Prostate gland (tissue), 2 donors: ENCODE data around the gene MUC12. TPM values are rescaled to one million over a fixed set of nuclear protein-coding genes. Genes with fewer than 3 reads are reported as not detected.

Experiments
- DNase-seq: peaks from one replicate; pipeline ENCODE4 v3.0.0-alpha.2; 2019; ENCODE audit warnings: low spot score
- H3K27ac ChIP-seq, 2 donors: fragments of 200-600 bp; sonication (generic); 2 replicates each; pipeline ENCODE4 v1.5.1; 2017 to 2019
- H3K27me3 ChIP-seq: fragments of 200-600 bp; sonication (generic); replicated peaks from 2 replicates; pipeline ENCODE4 v1.5.1; 2019; ENCODE audit not compliant: insufficient read depth
- H3K36me3 ChIP-seq, 2 donors: fragments of 200-600 bp; sonication (generic); 1 replicate in 1 of 2; 2 replicates in 1 of 2; pipeline versions ENCODE4 v1.5.1 to v1.8.1; 2017 to 2019
- H3K4me1 ChIP-seq: fragments of 200-600 bp; sonication (generic); replicated peaks from 2 replicates; pipeline ENCODE4 v1.5.1; 2019
- H3K4me3 ChIP-seq, 2 donors: fragments of 200-600 bp; sonication (generic); 2 replicates each; pipeline ENCODE4 v1.5.1; 2017 to 2019
- H3K9me3 ChIP-seq: fragments of 200-600 bp; sonication (generic); 2 replicates; pipeline ENCODE4 v1.5.1; 2017
- POLR2A ChIP-seq: fragments of 450-650 bp; IDR thresholded peaks from one replicate; pipeline ENCODE4 v1.6.1; 2016; ENCODE audit warnings: antibody characterized with exemption, mild to moderate bottlenecking
- POLR2AphosphoS5 ChIP-seq: sonication (generic); formaldehyde crosslinking; IDR thresholded peaks from one replicate; pipeline ENCODE4 v1.6.1; 2017; ENCODE audit warnings: antibody characterized with exemption
- WGBS: methylation state at CpG from one replicate; pipeline ENCODE4 v1.1.5; 2018; 5-methylcytosine and 5-hydroxymethylcytosine counted together
- intact Hi-C: fragments of 100-400 bp; cut with DNase I; formaldehyde crosslinking; loops from one replicate; pipeline ENCODE4 v1.14.2; 2022
- total RNA-seq, 2 donors: library from RNA; depleted of rRNA; stranded (reverse); fragments of >200 nt; gene quantifications; one replicate each; pipeline ENCODE4 v1.1.0, GENCODE V29; 2016
- TF ChIP-seq, protein P1 (sequence below), 4 experiments: fragments of 200-600 bp in 2 of 4; fragments of 450-650 bp in 2 of 4; sonication (generic) in 2 of 4; IDR thresholded peaks; 1 replicate in 3 of 4; 2 replicates in 1 of 4; pipeline ENCODE4 v1.5.1; 2016 to 2019; ENCODE audit warnings: antibody characterized with exemption in 4 of 4, mild to moderate bottlenecking in 2 of 4, moderate library complexity in 2 of 4

MUC12 gene
- total RNA-seq, 2 donors from 2014 or later = 4.0 to 20.9 TPM

DNA sequence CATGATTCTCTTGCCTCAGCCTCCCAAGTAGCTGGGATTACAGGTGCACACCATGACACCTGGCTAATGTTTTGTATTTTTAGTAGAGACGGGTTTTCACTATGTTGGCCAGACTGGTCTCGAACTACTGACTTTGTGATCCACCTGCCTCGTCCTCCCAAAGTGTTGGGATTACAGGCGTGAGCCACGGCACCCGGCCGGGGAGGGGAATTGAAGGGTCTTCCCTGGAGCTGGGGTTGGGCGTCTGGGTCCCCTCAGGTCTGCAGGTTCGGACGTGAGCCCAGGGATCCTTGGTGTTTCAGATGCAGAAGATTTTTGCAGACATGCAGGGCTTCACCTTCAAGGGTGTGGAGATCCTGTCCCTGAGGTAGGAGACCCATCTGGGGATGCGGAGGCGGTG is 6.0 kb upstream of the MUC12 start:
- no peak for DNase-seq
- H3K36me3 ChIP-seq = no peaks in the 10 kb centered on the region
- H3K4me1 ChIP-seq = peaks cover 5% of the 10 kb centered on the region
- TF ChIP-seq, protein P1, sequence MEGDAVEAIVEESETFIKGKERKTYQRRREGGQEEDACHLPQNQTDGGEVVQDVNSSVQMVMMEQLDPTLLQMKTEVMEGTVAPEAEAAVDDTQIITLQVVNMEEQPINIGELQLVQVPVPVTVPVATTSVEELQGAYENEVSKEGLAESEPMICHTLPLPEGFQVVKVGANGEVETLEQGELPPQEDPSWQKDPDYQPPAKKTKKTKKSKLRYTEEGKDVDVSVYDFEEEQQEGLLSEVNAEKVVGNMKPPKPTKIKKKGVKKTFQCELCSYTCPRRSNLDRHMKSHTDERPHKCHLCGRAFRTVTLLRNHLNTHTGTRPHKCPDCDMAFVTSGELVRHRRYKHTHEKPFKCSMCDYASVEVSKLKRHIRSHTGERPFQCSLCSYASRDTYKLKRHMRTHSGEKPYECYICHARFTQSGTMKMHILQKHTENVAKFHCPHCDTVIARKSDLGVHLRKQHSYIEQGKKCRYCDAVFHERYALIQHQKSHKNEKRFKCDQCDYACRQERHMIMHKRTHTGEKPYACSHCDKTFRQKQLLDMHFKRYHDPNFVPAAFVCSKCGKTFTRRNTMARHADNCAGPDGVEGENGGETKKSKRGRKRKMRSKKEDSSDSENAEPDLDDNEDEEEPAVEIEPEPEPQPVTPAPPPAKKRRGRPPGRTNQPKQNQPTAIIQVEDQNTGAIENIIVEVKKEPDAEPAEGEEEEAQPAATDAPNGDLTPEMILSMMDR (IDR thresholded peaks at IDR 0.05) = no peak
- no peak for TF ChIP-seq POLR2A
- TF ChIP-seq POLR2AphosphoS5 = no peak
- peaks cover 27% of the 10 kb centered on the region for H3K27me3 ChIP-seq
- H3K4me3 ChIP-seq = no peak overlapping the region
- H3K9me3 ChIP-seq = no peaks in the 10 kb centered on the region
- no peak overlapping the region for H3K27ac ChIP-seq
- intact Hi-C loops = no loop called here
- WGBS = 70% methylated on average over 12 of the region's 12 CpGs

DNA sequence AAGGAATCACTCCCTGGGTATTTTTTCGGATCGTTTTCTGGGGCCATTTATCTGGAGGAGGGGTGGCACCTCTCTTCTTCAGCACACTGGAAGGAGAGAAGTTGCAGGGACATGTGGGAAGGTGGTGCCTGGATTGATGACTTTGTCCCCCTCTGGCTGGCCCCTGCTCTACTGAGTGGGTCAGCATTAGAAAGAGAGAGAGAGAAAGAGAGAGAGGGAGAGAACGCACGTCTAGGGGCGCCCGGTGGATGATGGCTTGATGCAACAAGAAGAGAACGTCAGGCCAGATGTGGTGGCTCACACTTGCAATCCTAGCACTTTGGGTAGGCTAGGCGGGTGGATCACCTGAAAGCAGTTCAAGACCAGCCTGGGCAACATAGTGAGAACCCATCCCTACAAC is 5.5 kb upstream of the MUC12 start:
- H3K27ac ChIP-seq = no peak overlapping the region
- 74% methylated on average over 8 of the region's 8 CpGs for WGBS
- H3K4me1 ChIP-seq = peaks cover 9% of the 10 kb centered on the region
- TF ChIP-seq, protein P1 (IDR thresholded peaks at IDR 0.05) = no peak
- TF ChIP-seq POLR2A (no peak), POLR2AphosphoS5 (no peak)
- no peak overlapping the region for H3K4me3 ChIP-seq
- intact Hi-C loops = no loop called here
- no peak for DNase-seq
- no peaks in the 10 kb centered on the region for H3K36me3 ChIP-seq
- no peaks in the 10 kb centered on the region for H3K9me3 ChIP-seq
- H3K27me3 ChIP-seq = peaks cover 27% of the 10 kb centered on the region

DNA sequence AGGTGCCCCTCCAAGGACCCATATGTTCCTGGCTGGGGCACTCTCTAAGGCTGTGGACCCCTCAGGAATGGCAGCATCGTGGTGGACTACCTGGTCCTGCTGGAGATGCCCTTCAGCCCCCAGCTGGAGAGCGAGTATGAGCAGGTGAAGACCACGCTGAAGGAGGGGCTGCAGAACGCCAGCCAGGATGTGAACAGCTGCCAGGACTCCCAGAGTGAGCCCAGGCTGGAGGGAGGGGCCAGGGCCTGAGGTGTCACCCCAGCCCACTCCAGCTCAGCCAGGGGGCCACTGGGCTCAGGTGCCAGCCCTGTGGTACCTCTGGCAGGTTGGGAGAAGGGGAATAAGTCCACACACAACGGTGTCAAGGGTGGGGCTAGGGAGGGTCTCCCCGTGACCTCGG is 4.7 kb upstream of the MUC12 start:
- H3K27me3 ChIP-seq = peaks cover 30% of the 10 kb centered on the region
- WGBS = 31% methylated on average over 7 of the region's 7 CpGs
- peaks cover 9% of the 10 kb centered on the region for H3K4me1 ChIP-seq
- TF ChIP-seq POLR2A (no peak), POLR2AphosphoS5 (no peak)
- TF ChIP-seq, protein P1 (IDR thresholded peaks at IDR 0.05) = no peak
- H3K36me3 ChIP-seq = no peaks in the 10 kb centered on the region
- no peak overlapping the region for H3K27ac ChIP-seq
- no peak overlapping the region for H3K4me3 ChIP-seq
- DNase-seq = no peak
- H3K9me3 ChIP-seq = no peaks in the 10 kb centered on the region
- intact Hi-C loops = loop anchor here (5.0 kb wide), 1 partner anchor 93 kb away; no protein-coding TSS in a partner anchor

DNA sequence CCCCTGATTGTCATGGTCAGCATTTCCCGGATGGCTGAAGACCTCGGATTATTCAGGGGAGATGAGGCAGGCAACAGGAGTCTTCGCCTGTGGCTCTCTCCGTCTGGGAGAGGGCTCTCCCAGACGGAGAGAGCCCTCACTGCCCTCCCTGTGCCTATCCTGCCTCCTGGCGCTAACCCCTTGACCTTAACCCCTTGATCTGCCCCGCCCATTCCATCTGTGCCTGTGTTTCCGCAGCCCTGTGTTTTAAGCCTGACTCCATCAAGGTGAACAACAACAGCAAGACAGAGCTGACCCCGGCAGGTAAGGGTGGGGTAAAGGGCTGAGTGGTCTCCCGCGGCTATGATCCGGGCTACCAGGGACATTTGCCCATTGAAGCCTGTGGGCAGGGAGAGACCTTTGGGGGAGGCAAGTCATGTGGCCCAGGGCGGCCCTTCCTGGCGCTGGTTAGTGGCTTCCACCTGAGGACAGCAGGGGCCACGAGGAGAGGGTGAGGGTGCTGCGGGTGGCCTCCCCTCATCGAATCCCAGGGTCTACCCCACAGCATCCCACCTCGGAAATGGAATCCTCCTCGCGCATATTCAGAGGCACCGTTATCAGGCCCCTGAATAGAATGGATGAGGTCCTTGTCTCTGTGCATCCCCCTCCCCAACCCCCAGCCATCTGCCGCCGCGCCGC is 4.2 kb upstream of the MUC12 start:
- H3K27ac ChIP-seq = no peak overlapping the region
- no peaks in the 10 kb centered on the region for H3K9me3 ChIP-seq
- H3K36me3 ChIP-seq = no peaks in the 10 kb centered on the region
- TF ChIP-seq, protein P1 (IDR thresholded peaks at IDR 0.05) = peak in 1 of 4 experiments; percentile 23
- no peak for TF ChIP-seq POLR2AphosphoS5
- no peak for TF ChIP-seq POLR2A
- intact Hi-C loops = loop anchor here (5.0 kb wide), 1 partner anchor 92 kb away; no protein-coding TSS in a partner anchor
- peaks cover 9% of the 10 kb centered on the region for H3K4me1 ChIP-seq
- no peak for DNase-seq
- H3K27me3 ChIP-seq = peaks cover 25% of the 10 kb centered on the region
- WGBS = 21% methylated on average over 25 of the region's 25 CpGs
- peak overlapping the region in 1 of 2 donors; percentile 35 for H3K4me3 ChIP-seq
